Mammary epithelial cell (primary cell): Measurements from ENCODE around the gene PSMD12.

Experiments used
- EZH2 ChIP-seq: IDR thresholded peaks from 2 replicates; pipeline ENCODE4 v1.6.1; 2012; ENCODE audit warnings: low read length, inconsistent platforms, borderline replicate concordance
- TF ChIP-seq, protein P1 (sequence below), 2 donors: IDR thresholded peaks in 1 of 2; conservative IDR thresholded peaks in 1 of 2; 2 replicates each; pipeline ENCODE4 v1.5.1; 2011 to 2012; ENCODE audit warnings: inconsistent platforms in 2 of 2, low read length in 2 of 2, mild to moderate bottlenecking in 2 of 2, control low read depth in 1 of 2, low read depth in 1 of 2; ENCODE audit not compliant: insufficient read depth in 1 of 2; ENCODE audit errors: extremely low read depth in 1 of 2

DNA sequence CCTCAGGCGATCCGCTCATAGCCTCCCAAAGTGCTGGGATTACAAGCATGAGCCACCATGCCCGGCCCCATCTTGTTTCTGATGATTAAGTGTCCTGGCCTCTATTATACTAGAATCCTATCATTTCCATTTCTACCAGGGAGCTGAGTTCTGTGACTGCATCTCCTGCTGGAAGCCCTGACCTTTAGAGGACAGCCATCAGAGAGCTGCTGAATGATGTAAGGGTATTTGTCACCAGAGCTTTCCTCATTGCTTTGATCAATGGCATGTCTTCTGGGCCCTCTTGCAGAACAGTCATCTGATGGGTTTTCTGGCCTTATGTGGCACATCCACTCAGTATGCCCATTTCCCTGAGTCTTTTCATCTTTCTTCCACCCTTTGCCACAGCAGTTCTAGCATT is 39.9 kb downstream of the PSMD12 start:
- TF ChIP-seq, protein P1, sequence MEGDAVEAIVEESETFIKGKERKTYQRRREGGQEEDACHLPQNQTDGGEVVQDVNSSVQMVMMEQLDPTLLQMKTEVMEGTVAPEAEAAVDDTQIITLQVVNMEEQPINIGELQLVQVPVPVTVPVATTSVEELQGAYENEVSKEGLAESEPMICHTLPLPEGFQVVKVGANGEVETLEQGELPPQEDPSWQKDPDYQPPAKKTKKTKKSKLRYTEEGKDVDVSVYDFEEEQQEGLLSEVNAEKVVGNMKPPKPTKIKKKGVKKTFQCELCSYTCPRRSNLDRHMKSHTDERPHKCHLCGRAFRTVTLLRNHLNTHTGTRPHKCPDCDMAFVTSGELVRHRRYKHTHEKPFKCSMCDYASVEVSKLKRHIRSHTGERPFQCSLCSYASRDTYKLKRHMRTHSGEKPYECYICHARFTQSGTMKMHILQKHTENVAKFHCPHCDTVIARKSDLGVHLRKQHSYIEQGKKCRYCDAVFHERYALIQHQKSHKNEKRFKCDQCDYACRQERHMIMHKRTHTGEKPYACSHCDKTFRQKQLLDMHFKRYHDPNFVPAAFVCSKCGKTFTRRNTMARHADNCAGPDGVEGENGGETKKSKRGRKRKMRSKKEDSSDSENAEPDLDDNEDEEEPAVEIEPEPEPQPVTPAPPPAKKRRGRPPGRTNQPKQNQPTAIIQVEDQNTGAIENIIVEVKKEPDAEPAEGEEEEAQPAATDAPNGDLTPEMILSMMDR (conservative IDR thresholded peaks at IDR 0.05 in 1 of 2, IDR thresholded peaks at IDR 0.05 in 1 of 2; ENCODE audit: extremely low read depth in 1 of 2, insufficient read depth in 1 of 2, low read depth in 1 of 2, low read length in 2 of 2): no peak
- TF ChIP-seq EZH2: no peak
